Stimulated activated CD4-positive, alpha-beta T cell treated with anti-CD3 and anti-CD28 coated beads, Interleukin-1b, Interleukin-23, amount 100 ng/mL, for 24 hours (primary cell): ENCODE results near the gene ACRBP.

ENCODE experiments used
- DNase-seq, 4 experiments: peaks; one replicate each; pipeline ENCODE4 v3.0.0-alpha.2; 2020; ENCODE audit warnings: low read depth in 4 of 4, low spot score in 1 of 4

Gene ACRBP

GRCh38 chr12:6650832-6651231, 3.6 kb upstream of the ACRBP start:
- DNase-seq: no peak

GRCh38 chr12:6646276-6647082, 753 bp downstream of the ACRBP start:
- DNase-seq: no peak

GRCh38 chr12:6644903-6645302, 2.3 kb downstream of the ACRBP start:
- no peak for DNase-seq

GRCh38 chr12:6644257-6644596, 3.0 kb downstream of the ACRBP start:
- DNase-seq: no peak

GRCh38 chr12:6643569-6644256, 3.5 kb downstream of the ACRBP start:
- no peak for DNase-seq

- DNase-seq: no peak
These were observed 6.1 kb downstream of the ACRBP start for GRCh38 chr12:6641131-6641530.

GRCh38 chr12:6640497-6640896, 6.7 kb downstream of the ACRBP start:
- DNase-seq: no peak

GRCh38 chr12:6639151-6639801, 8.0 kb downstream of the ACRBP start:
- DNase-seq: no peak

GRCh38 chr12:6638305-6638704, 8.9 kb downstream of the ACRBP start:
- DNase-seq: no peak

GRCh38 chr12:6635856-6636531, 11.2 kb downstream of the ACRBP start, which contains the start of gene LPAR5:
Gene LPAR5, minus strand, starts transcription at chr12:6635959. Its CDS starts 14,711 bp downstream, at chr12:6621248.
- DNase-seq: no peak

GRCh38 chr12:6635375-6635855, 11.8 kb downstream of the ACRBP start:
- DNase-seq: peak in 1 of 4 experiments; percentile 43

GRCh38 chr12:6632026-6632983, 14.9 kb downstream of the ACRBP start:
- no peak for DNase-seq

- DNase-seq: no peak
These were observed 15.7 kb downstream of the ACRBP start for GRCh38 chr12:6631549-6631961.

- DNase-seq: no peak
These were observed 16.5 kb downstream of the ACRBP start for GRCh38 chr12:6630736-6631135.

GRCh38 chr12:6627616-6628015, 19.6 kb downstream of the ACRBP start:
- no peak for DNase-seq

- DNase-seq: no peak
These were observed 20.5 kb downstream of the ACRBP start for GRCh38 chr12:6626654-6627283.

- DNase-seq: no peak
These were observed 26.4 kb downstream of the ACRBP start for GRCh38 chr12:6620885-6621274.

- DNase-seq: no peak
These were observed 26.9 kb downstream of the ACRBP start for GRCh38 chr12:6620137-6620884.
